GM19455 (cell line): ENCODE results near the gene MOB2.

ENCODE experiments used
- ATAC-seq: cut with Tn5 transposase; IDR thresholded peaks from one replicate; pipeline ENCODE4 v1.9.1; 2021; ENCODE audit not compliant: unreplicated experiment

MOB2 gene

DNA sequence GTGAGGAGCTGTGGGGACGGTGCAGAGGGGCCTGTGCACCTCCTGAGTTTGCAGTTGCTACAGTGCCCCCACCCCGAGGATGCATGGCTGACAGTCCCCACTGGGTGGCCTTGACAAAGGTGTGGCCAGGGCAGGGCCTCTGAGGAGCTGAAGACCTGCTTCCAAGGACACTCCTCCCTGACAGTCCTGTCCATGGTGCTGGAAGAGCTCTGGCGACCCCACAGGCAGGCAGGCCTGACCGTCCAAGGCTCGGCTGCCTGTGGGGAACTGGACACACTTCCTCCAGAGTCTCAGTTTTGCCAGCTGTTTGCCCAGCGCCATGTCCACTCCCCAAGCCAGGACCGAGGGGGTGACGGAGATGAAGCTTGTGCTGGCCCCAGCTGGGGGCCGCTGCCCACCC is 64.1 kb downstream of the MOB2 start:
- ATAC-seq: no peak

DNA sequence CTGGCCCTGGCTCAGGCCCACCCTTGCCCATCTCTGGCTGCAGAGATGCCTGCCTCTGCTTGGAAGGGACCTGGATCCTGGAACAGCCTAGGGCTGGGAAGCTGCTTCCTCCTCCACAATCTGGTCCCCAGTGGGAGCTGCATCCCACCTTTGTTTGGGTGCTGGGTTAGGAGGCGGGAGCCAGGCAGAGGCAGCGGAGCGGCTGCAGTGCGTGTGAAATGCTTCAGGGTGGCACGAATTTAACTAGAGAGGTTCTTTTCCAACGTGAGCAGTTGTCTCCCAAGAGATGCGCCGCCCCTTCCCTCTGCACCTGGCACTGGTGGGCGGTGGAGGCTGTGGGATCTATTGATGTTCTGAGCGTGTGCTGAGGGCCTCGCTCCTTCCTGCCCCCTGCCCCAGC is 65.3 kb downstream of the MOB2 start:
- no peak for ATAC-seq

DNA sequence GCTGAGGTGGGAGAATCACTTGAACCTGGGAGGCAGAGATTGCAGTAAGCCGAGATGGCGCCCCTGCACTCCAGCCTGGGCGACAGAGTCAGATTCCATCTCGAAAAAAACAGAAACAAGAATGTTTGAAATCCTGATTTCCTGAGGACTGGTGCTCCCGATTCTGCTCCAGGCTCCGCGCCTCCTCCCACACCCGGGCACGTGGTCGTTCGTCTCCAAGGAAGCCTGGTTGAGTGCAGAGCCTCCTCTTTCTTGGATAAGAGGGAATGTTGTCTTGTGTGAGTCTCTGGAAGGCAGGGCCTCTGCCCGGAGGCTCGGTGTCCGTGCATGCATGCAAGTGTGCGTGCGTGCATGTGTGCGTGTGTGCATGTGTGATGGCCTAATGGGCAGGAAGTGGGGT is 66.8 kb downstream of the MOB2 start:
- no peak for ATAC-seq
